Renal cortex interstitium (tissue), 11 donors: ENCODE results near the gene TSPEAR. TPM values are rescaled to one million over a fixed set of nuclear protein-coding genes. Genes with fewer than 3 reads are reported as not detected.

Source experiments
- DNase-seq, 11 donors: peaks; one replicate each; pipeline ENCODE4 v3.0.0-alpha.2; 2013; ENCODE audit warnings: low read depth in 9 of 11, low spot score in 4 of 11; ENCODE audit errors: extremely low read depth in 1 of 11
- polyA plus RNA-seq, 3 donors: library from polyadenylated mRNA; unstranded; fragments of 120-200 nt; gene quantifications; one replicate each; pipeline ENCODE4 v1.2.1, GENCODE V29; 2013; ENCODE audit not compliant: insufficient read length in 3 of 3

TSPEAR gene
- polyA plus RNA-seq, 3 donors, result 0.82 to 1.5 (median 0.89) TPM

DNA sequence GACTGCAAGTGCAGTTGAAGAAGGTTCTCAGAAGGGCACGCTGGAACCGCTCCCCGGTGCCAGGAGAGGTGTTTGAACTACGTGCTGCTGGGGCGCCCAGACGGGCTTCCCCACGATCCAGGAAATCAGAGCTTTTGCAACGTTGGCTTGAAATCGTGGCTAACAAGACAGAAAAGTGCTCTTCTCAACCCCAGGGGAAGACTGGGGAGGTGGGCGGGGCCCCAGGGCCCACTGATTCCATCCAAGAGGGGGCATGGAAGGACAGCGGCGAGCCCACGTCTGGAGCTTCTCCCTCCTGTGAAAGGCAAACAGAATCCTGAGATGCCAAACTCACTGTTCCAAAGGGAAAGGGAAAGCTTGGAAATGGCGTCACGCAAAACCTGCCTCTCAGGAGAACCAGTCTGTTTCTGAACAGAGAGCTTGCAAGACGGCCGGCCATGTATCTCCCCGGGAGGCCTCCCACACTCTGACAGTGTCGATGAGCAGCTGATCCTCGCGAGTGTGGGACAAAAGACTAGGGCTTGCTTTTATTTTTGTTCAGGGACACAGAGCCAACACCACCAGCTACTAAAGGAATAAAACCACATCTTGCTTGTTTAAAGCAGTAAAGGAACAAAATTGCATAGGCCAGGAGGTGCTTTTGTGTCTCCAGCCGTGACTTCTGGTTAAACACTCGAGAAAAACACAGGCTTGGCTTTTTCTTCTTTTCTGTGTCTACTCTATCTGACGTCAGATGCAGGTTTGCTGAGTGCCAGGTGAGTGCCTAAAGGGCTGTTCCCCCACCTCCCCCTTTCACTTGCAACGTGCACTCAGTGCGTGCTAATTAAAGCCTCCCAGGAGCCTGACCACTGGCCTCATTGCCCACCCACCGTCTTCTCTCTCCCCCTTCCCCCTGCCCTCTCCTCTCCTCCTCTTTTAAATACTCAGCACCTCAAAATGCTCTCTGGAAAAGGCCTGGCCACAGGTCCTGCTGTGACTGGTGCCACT, 214.5 kb downstream of the TSPEAR start:
- DNase-seq, result no peak

DNA sequence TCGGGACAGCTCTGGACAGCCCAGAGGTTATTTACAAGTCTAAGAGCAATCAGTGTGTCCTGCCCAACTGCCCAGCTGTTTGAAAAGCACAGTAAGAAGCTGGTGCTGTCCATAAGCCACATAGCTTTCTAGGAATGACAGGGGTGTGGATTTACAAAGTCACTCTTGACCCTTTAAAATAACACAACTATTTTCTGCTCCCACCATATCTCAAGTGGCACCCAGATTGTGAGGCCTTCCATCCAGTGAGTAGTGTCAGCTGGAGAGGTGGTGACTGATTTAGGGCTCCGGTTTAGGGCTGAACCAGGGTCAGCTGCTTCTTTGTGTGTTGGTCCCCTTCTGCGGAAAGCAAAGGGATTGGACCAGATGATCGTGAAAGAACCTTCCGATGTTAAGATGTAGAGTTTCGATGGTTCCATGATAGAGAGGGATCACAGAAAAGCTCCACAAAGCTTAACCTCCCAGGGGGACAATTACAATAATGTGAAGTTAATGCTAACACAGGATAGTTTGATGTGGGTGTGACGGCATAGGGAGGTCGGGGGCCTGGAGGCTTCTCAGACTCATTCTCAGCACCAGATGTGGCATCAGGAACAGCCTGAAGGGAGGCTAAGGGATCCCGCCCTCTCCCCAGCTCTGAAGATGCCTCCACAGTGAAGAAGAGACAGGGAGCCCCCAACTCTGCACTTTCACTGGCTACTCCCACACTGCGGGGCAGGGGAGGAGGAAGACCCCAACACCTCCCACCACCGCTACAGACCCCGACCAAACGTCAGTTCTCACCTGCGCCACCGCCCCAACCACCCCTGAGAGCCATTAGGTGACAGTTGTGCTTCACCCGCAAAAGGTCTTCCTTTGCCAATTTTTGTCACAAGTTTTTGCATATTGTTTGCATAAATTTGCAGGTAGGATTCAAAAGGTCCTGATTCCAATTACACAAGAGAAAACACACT, 215.5 kb downstream of the TSPEAR start:
- DNase-seq, result no peak

- DNase-seq, result no peak
Measured at GRCh38 chr21:44494956-44495355, 216.4 kb downstream of the TSPEAR start.

GRCh38 chr21:44494418-44494817, 217.0 kb downstream of the TSPEAR start:
- no peak for DNase-seq

GRCh38 chr21:44492567-44493385, 218.6 kb downstream of the TSPEAR start:
- no peak for DNase-seq

- DNase-seq, result no peak
Measured at GRCh38 chr21:44490816-44491215, 220.6 kb downstream of the TSPEAR start.

GRCh38 chr21:44490405-44490804, 221.0 kb downstream of the TSPEAR start:
- DNase-seq, result no peak

GRCh38 chr21:44489962-44490361, 221.4 kb downstream of the TSPEAR start:
- no peak for DNase-seq

- DNase-seq, result no peak
Measured at GRCh38 chr21:44487831-44488230, 223.5 kb downstream of the TSPEAR start.

DNA sequence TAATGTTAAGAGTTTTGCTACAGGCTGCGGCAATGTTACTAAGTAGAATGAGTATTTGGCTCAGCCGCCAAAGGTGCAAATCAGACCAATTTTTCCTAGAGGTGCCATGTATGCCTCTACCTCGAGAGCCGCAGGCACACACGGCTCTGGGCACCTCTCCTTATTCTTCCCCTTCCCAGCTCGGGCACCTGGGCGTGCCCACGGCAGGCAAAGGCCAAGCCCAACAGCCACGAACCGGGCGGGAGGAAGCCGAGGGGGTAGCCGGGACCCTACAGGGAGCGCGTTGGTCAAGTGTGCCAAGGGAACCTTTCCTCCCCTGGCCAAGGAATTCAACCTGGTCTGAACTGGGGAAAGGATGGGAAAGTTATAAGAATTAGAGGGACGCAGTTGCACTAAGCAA, 225.1 kb downstream of the TSPEAR start:
- no peak for DNase-seq

GRCh38 chr21:44485796-44486195, 225.6 kb downstream of the TSPEAR start:
- no peak for DNase-seq

GRCh38 chr21:44485254-44485793, 226.0 kb downstream of the TSPEAR start:
- no peak for DNase-seq

- DNase-seq, result no peak
Measured at GRCh38 chr21:44484498-44485253, 226.7 kb downstream of the TSPEAR start.

- DNase-seq, result no peak
Measured at GRCh38 chr21:44483288-44484237, 227.8 kb downstream of the TSPEAR start.

DNA sequence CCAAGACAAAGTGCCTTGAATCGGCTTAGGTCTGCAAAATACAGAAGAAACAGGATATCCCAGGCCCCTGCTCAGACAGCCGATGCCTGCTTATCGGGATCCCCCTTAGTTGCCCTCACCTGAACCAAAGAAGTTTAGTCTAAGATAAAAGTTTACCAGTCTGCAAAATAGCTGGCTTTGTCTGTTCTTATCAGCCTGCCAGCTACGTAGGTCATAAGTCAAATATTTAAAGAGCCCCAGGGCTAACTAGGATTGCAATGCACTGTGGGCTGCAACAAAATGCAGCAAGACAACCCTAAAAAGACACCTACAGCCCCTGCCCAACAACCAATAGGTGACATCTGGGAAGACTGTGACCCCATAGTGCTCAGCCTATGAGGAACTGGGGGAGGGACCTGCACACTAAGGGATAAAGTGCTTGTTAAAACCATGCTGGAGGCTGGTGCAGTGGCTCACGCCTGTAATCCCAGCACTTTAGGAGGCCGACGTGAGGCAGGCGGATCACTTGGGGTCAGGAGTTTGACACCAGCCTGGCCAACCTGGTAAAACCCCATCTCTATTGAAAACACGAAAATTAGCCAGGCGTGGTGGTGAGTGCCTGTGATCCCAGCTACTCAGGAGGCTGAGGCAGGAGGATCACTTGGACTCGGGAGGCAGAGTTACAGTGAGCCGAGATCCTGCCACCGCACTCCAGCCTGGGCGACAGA, 228.6 kb downstream of the TSPEAR start:
- no peak for DNase-seq
